K562 (cell line): ENCODE results near the gene ANTXRL. TPM values are rescaled to one million over a fixed set of nuclear protein-coding genes. Genes with fewer than 3 reads are reported as not detected.
"Not testable (repeated sequence)": the region's sequence is repeated elsewhere in the genome, so short reads cannot be mapped to it uniquely, and the experiment has no call there.

ENCODE experiments used
- ATAC-seq: fragments of 200-7000 bp; cut with Tn5 transposase; 3 replicates; pipeline ENCODE4 v1.9.1; 2020; ENCODE audit warnings: moderate library complexity
- BruUV-seq: library from RNA; stranded (reverse); fragments of 400-500 nt; replicated peaks from 2 replicates; lab custom pipeline; 2021; lab: Mats Ljungman, UMichigan
- CTCF ChIA-PET: fragments of 300-600 bp; formaldehyde crosslinking; extraction: SDS; loops from one replicate; lab custom pipeline; 2021; ENCODE audit warnings: low intra/inter-chr PET ratio; lab: Yijun Ruan, JAX
- POLR2A ChIA-PET: fragments of 300-600, 350-650 bp; sonication (Branson Sonifier 250); formaldehyde crosslinking; extraction: SDS; loops from one replicate; lab custom pipeline; 2021; ENCODE audit warnings: antibody characterized with exemption, inconsistent platforms; lab: Yijun Ruan, JAX
- DNase-seq, 4 experiments: peaks; one replicate each; pipeline versions ENCODE4 v3.0.0 to v3.0.0-alpha.2; 2011 to 2018; ENCODE audit warnings: low spot score in 3 of 4, mixed read lengths in 3 of 4; ENCODE audit errors: extremely low read depth in 1 of 4
- FAIRE-seq: peaks from 2 replicates; lab custom pipeline; 2011; peaks lifted over from hg19 to GRCh38; lab: Jason Lieb, UNC
- H2AFZ ChIP-seq: 2 replicates; pipeline ENCODE4 v1.6.0; 2011; ENCODE audit warnings: low read depth, low read length, control low read depth, inconsistent platforms
- H3K27ac ChIP-seq: fragments of 200-600 bp; 3 replicates; pipeline ENCODE4 v1.8.0; 2011; ENCODE audit warnings: low read depth, mild to moderate bottlenecking, control low read depth, inconsistent platforms, low read length, moderate library complexity, mixed read lengths; ENCODE audit errors: extremely low read depth
- H3K27me3 ChIP-seq, 2 experiments: fragments of 300-600 bp in 1 of 2; 2 replicates in 1 of 2; 3 replicates in 1 of 2; pipeline versions ENCODE4 v1.6.0 to v1.8.0; 2011; ENCODE audit warnings: inconsistent platforms in 2 of 2, low read length in 2 of 2, mild to moderate bottlenecking in 1 of 2, mixed read lengths in 1 of 2, moderate library complexity in 1 of 2; ENCODE audit not compliant: control insufficient read depth in 2 of 2, insufficient read depth in 2 of 2
- H3K36me3 ChIP-seq: fragments of 300-600 bp; 3 replicates; pipeline ENCODE4 v1.8.0; 2011; ENCODE audit warnings: mild to moderate bottlenecking, low read length, inconsistent platforms; ENCODE audit not compliant: control insufficient read depth, insufficient read depth
- H3K4me1 ChIP-seq, 2 experiments: fragments of 200-600 bp in 1 of 2; replicated peaks in 1 of 2; 2 replicates in 1 of 2; 3 replicates in 1 of 2; pipeline versions ENCODE4 v1.5.1 to v1.8.0; 2011; ENCODE audit warnings: inconsistent platforms in 2 of 2, low read length in 2 of 2, mild to moderate bottlenecking in 1 of 2, mixed read lengths in 1 of 2, moderate library complexity in 1 of 2; ENCODE audit not compliant: control insufficient read depth in 2 of 2, insufficient read depth in 2 of 2
- H3K4me2 ChIP-seq: 2 replicates; pipeline ENCODE4 v1.6.1; 2011; ENCODE audit warnings: low read length, control low read depth, inconsistent platforms, mixed read lengths; ENCODE audit not compliant: insufficient read depth
- H3K4me3 ChIP-seq: fragments of 200-600 bp; sonication (generic), shearing (Covaris generic); 2 replicates; pipeline ENCODE4 v1.5.1; 2016; ENCODE audit warnings: control low read depth, inconsistent platforms
- H3K79me2 ChIP-seq: fragments of 200-600 bp; 3 replicates; pipeline ENCODE4 v1.8.0; 2011; ENCODE audit warnings: low read length, inconsistent platforms; ENCODE audit not compliant: control insufficient read depth, insufficient read depth
- H3K9ac ChIP-seq, 2 experiments: 2 replicates each; pipeline versions ENCODE4 v1.6.0 to v1.6.1; 2011; ENCODE audit warnings: low read depth in 2 of 2, low read length in 2 of 2, control low read depth in 1 of 2, inconsistent platforms in 1 of 2, mild to moderate bottlenecking in 1 of 2, mixed read lengths in 1 of 2; ENCODE audit not compliant: insufficient read depth in 1 of 2
- H3K9me1 ChIP-seq: one replicate; pipeline ENCODE4 v1.6.0; 2011; ENCODE audit warnings: inconsistent platforms, mild to moderate bottlenecking, low read length, moderate library complexity; ENCODE audit not compliant: control insufficient read depth, insufficient read depth
- H3K9me3 ChIP-seq: replicated peaks from 2 replicates; pipeline ENCODE4 v1.5.1; 2011; ENCODE audit warnings: low read depth, low read length, inconsistent platforms; ENCODE audit not compliant: control insufficient read depth, insufficient read depth
- H4K20me1 ChIP-seq: replicated peaks from 2 replicates; pipeline ENCODE4 v1.6.1; 2011; ENCODE audit warnings: low read length, inconsistent platforms, mixed read lengths; ENCODE audit not compliant: control insufficient read depth, insufficient read depth
- CREB3L1 ChIP-seq: fragments of 450-650 bp; IDR thresholded peaks from 2 replicates; pipeline ENCODE4 v1.6.1; 2014; ENCODE audit warnings: low read depth, mild to moderate bottlenecking, moderate library complexity, borderline replicate concordance
- DPF2 ChIP-seq: fragments of 450-650 bp; IDR thresholded peaks from 2 replicates; pipeline ENCODE4 v1.6.1; 2016
- FOXJ3 ChIP-seq: sonication (generic); formaldehyde crosslinking; IDR thresholded peaks from 2 replicates; pipeline ENCODE4 v1.4.0; 2020; ENCODE audit warnings: mild to moderate bottlenecking, missing genetic modification reagents
- HDGF ChIP-seq: fragments of 450-650 bp; IDR thresholded peaks from 2 replicates; pipeline ENCODE4 v1.6.1; 2016
- MITF ChIP-seq: IDR thresholded peaks from 2 replicates; pipeline ENCODE4 v1.6.1; 2014; ENCODE audit warnings: antibody characterized with exemption
- RAD21 ChIP-seq, 2 experiments: fragments of 250-450 bp in 1 of 2; fragments of 450-650 bp in 1 of 2; sonication (Bioruptor Pico) in 1 of 2; formaldehyde crosslinking in 1 of 2; IDR thresholded peaks in 1 of 2; conservative IDR thresholded peaks in 1 of 2; 2 replicates each; pipeline versions ENCODE4 v1.4.0 to v1.8.0; 2020 to 2022; ENCODE audit warnings: mild to moderate bottlenecking in 2 of 2, moderate library complexity in 1 of 2
- SMARCC2 ChIP-seq: fragments of 450-650 bp; IDR thresholded peaks from 2 replicates; pipeline ENCODE4 v1.6.1; 2017; ENCODE audit warnings: antibody characterized with exemption, moderate library complexity, mild to moderate bottlenecking, low read depth
- SP2 ChIP-seq: IDR thresholded peaks from 2 replicates; pipeline ENCODE4 v1.6.1; 2011; ENCODE audit warnings: mild to moderate bottlenecking, low read depth, low read length, moderate library complexity; ENCODE audit not compliant: poor library complexity, severe bottlenecking; ENCODE audit errors: extremely low read depth
- STAT5A ChIP-seq: IDR thresholded peaks from 2 replicates; pipeline ENCODE4 v1.6.1; 2012; ENCODE audit warnings: low read length, inconsistent platforms, borderline replicate concordance
- ZEB2 ChIP-seq: fragments of 450-650 bp; IDR thresholded peaks from 2 replicates; pipeline ENCODE4 v1.6.1; 2016
- ZNF232 ChIP-seq: sonication (generic); formaldehyde crosslinking; IDR thresholded peaks from 2 replicates; pipeline ENCODE4 v1.8.0; 2022; ENCODE audit warnings: mild to moderate bottlenecking, missing genetic modification reagents
- ZNF431 ChIP-seq: sonication (generic); formaldehyde crosslinking; IDR thresholded peaks from 2 replicates; pipeline ENCODE4 v1.8.0; 2022; ENCODE audit warnings: mild to moderate bottlenecking, missing genetic modification reagents
- WGBS: fragments of 100-300 bp; shearing (Covaris generic); methylation state at CpG from one replicate; pipeline ENCODE4 v1.1.6; 2016; ENCODE audit warnings: low coverage, mixed read lengths; ENCODE audit not compliant: insufficient coverage; ENCODE audit errors: missing lambda C conversion rate; 5-methylcytosine and 5-hydroxymethylcytosine counted together
- in situ Hi-C: fragments of 300-500 bp; cut with MboI; formaldehyde crosslinking; loops from 4 replicates; pipeline ENCODE4 v1.15.0; 2018; ENCODE audit warnings: inconsistent platforms, mixed read lengths
- intact Hi-C: fragments of 100-400 bp; cut with micrococcal nuclease; formaldehyde crosslinking; loops from 2 replicates; pipeline ENCODE4 v1.14.2; 2022
- polyA plus RNA-seq, 8 experiments: library from polyadenylated mRNA; depleted of rRNA in 4 of 8; stranded (reverse) in 5 of 8; unstranded in 3 of 8; fragments of >200 nt; fragmentation: Nextera tagmentation in 2 of 8; fragmentation: Illumina TruSeq in 1 of 8; extraction: Ambion mirVana in 2 of 8; extraction: Trizol in 1 of 8; gene quantifications; 2 replicates each; pipeline versions ENCODE4 v1.2.1 to v1.2.3, GENCODE V29; 2011 to 2014; ENCODE audit warnings: inconsistent platforms in 1 of 8, missing spikeins in 1 of 8
- total RNA-seq, 7 experiments: library from RNA; depleted of rRNA in 6 of 7; stranded (reverse); fragments of >200 nt in 6 of 7; fragmentation: Illumina TruSeq in 2 of 7; extraction: Trizol in 2 of 7; gene quantifications; 2 replicates each; pipeline versions ENCODE4 v1.2.1 to v1.2.3, GENCODE V29; 2011 to 2021; ENCODE audit warnings: low replicate concordance in 1 of 7

The ANTXRL gene
- total and polyA plus RNA-seq, 9 of the 15 experiments (the other 6 are each of a cell fraction or from before 2014, with no cell fraction given): not detected

- BruUV-seq: no TSS peak
- DNase-seq: no peak
- CTCF ChIA-PET: no interaction called here
- no peak for TF ChIP-seq SMARCC2
- TF ChIP-seq ZNF232 (CRISPR knock-in tag): no peak
- no peak for TF ChIP-seq DPF2
- no peak for TF ChIP-seq CREB3L1
- no peak for TF ChIP-seq ZEB2
- TF ChIP-seq MITF: no peak
- no peak for TF ChIP-seq FOXJ3 (CRISPR knock-in tag)
- no peak for TF ChIP-seq SP2
- no peak for TF ChIP-seq ZNF431 (CRISPR knock-in tag)
- TF ChIP-seq HDGF: no peak
- no peak for TF ChIP-seq STAT5A
- no peak for TF ChIP-seq RAD21 (CRISPR knock-in tag; conservative IDR thresholded peaks at IDR 0.05 in 1 of 2, IDR thresholded peaks at IDR 0.05 in 1 of 2)
- TF ChIP-seq, all 486 proteins: peak for 0
- Histone ChIP-seq H3K4me3 (no peak overlapping the region), H3K27ac (no peak overlapping the region), H3K9ac (peak overlapping the region in 1 of 2 experiments; percentile 29; a peak in 1 of 4 replicates), H3K36me3 (no peaks in the 10 kb centered on the region), H3K9me1 (no peaks in the 10 kb centered on the region), H4K20me1 (no peaks in the 10 kb centered on the region; the same call in 1 of the 2 replicates), H3K4me2 (no peak overlapping the region), H3K79me2 (no peaks in the 10 kb centered on the region), H3K9me3 (no peaks in the 10 kb centered on the region), H3K4me1 (peaks cover 0 to 9% of the 10 kb centered on the region in 2 experiments; a peak in 2 of 5 replicates), H2AFZ (peak overlapping the region; percentile 20; the same call in 1 of the 2 replicates), H3K27me3 (peaks cover 9 to 63% of the 10 kb centered on the region in 2 experiments; a peak in 4 of 5 replicates)
- ATAC-seq (peak; percentile 44), FAIRE-seq (no peak)
- 3% methylated on average over 20 of the region's 20 CpGs for WGBS
- in situ Hi-C loops: loop anchor here (5.0 to 25.0 kb wide), 2 partner anchors 37 to 1588 kb away; no protein-coding TSS in a partner anchor
- POLR2A ChIA-PET: interaction anchor here (0.7 to 1.3 kb wide), 2 partner anchors 14 to 19 kb away, joined by 3 to 4 read pairs; no protein-coding TSS in a partner anchor
- intact Hi-C loops: no loop called here
Observed at GRCh38 chr10:46299536-46300369, 13.0 kb downstream of the ANTXRL start.

GRCh38 chr10:46300370-46300711 is 13.5 kb downstream of the ANTXRL start:
- H3K27ac ChIP-seq, FAIRE-seq, CTCF ChIA-PET: not testable (repeated sequence)

More at GRCh38 chr10:46300370-46300711, 13.5 kb downstream of the ANTXRL start:
- peaks cover 10 to 62% of the 10 kb centered on the region in 2 experiments; a peak in 4 of 5 replicates for H3K27me3 ChIP-seq
- intact Hi-C loops, H3K9me3 ChIP-seq, H3K4me2 ChIP-seq, H3K4me1 ChIP-seq, H3K9me1 ChIP-seq, H3K4me3 ChIP-seq, BruUV-seq, H2AFZ ChIP-seq, DNase-seq, H3K79me2 ChIP-seq, H3K36me3 ChIP-seq, H4K20me1 ChIP-seq, POLR2A ChIA-PET: not testable (repeated sequence)
- H3K9ac ChIP-seq: 0 out of 4 replicates have a peak overlapping the region, but pooled peaks of 1 of the 2 experiments have one; percentile 29
- whole genome bisulfite sequencing: 0% methylated on average over 3 of the region's 3 CpGs
- in situ Hi-C loops: loop anchor here (5.0 kb wide), 1 partner anchor 38 kb away; no protein-coding TSS in a partner anchor
- ATAC-seq: peak; percentile 14; the same call in 2 of the 3 replicates
